Ecto neural progenitor cell (in vitro differentiated cells): ENCODE measurements around the gene FKBP5.
"Not testable (repeated sequence)": the region's sequence is repeated elsewhere in the genome, so short reads cannot be mapped to it uniquely, and the experiment has no call there.

Experiments used
- DNase-seq: peaks from one replicate; pipeline ENCODE4 v3.0.0-alpha.2; 2018; ENCODE audit warnings: low spot score

Gene FKBP5

GRCh38 chr6:35723587-35723986 is 34.9 kb upstream of the FKBP5 start:
- DNase-seq: no peak

GRCh38 chr6:35722121-35722761 is 33.5 kb upstream of the FKBP5 start:
- DNase-seq: no peak

GRCh38 chr6:35719830-35720733 is 31.4 kb upstream of the FKBP5 start:
- peak; percentile 73 for DNase-seq

GRCh38 chr6:35719404-35719829 is 30.7 kb upstream of the FKBP5 start:
- no peak for DNase-seq

GRCh38 chr6:35718911-35719381 is 30.2 kb upstream of the FKBP5 start:
- no peak for DNase-seq

- no peak for DNase-seq
Measured at GRCh38 chr6:35718375-35718736, 29.6 kb upstream of the FKBP5 start.

- DNase-seq: no peak
Measured at GRCh38 chr6:35717449-35718374, 29.0 kb upstream of the FKBP5 start.

GRCh38 chr6:35716798-35717197 is 28.1 kb upstream of the FKBP5 start:
- DNase-seq: no peak

GRCh38 chr6:35713006-35713767 is 24.5 kb upstream of the FKBP5 start:
- DNase-seq: no peak

GRCh38 chr6:35711731-35712130 is 23.0 kb upstream of the FKBP5 start:
- DNase-seq: no peak

- DNase-seq: no peak
Measured at GRCh38 chr6:35710241-35710847, 21.6 kb upstream of the FKBP5 start.

GRCh38 chr6:35708585-35708984 is 19.9 kb upstream of the FKBP5 start:
- DNase-seq: no peak

GRCh38 chr6:35707714-35708407 is 19.1 kb upstream of the FKBP5 start:
- no peak for DNase-seq

- DNase-seq: no peak
Measured at GRCh38 chr6:35706468-35706867, 17.8 kb upstream of the FKBP5 start.

GRCh38 chr6:35703554-35703953 is 14.8 kb upstream of the FKBP5 start:
- no peak for DNase-seq

- DNase-seq: no peak
Measured at GRCh38 chr6:35698858-35699257, 10.1 kb upstream of the FKBP5 start.

GRCh38 chr6:35698430-35698829 is 9.7 kb upstream of the FKBP5 start:
- not testable (repeated sequence) for DNase-seq

GRCh38 chr6:35694462-35694861 is 5.7 kb upstream of the FKBP5 start:
- no peak for DNase-seq

GRCh38 chr6:35691027-35691824 is 2.5 kb upstream of the FKBP5 start:
- no peak for DNase-seq

GRCh38 chr6:35690484-35690883 is 1.8 kb upstream of the FKBP5 start:
- no peak for DNase-seq
